Measurements from ENCODE around the gene MAGI1.

MAGI1 gene

DNA sequence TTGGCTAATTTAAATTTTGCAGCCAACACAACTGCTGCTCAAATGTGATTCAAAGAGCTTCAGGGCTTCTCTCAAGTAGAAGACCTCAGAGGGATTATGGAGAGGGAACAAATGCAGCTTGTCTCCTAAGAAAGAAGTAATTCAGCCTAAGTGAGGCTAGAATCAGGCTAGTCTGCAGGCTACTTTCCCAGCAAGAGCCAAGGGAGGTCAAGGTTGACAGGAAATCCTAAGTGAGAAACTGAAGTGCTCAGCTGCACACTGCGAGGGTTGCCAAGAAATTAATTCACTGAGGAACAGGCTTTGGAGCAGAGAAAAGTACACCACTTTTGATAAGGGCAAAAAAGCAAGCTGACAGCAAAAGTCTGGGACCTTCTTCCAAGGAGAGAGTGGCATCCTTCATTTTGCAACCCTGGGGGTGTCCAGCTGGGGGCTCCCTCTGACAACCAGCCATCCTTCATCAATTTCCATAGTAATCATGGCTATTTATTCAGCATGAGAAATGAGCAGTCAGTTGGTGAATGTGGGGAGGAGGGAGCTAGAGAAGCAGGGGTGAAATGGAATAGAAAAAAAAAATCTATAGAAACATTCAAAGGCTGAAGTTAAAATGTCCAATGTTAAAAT, 704.6 kb downstream of the MAGI1 start:
- peak; percentile 27 for DNase-seq

DNA sequence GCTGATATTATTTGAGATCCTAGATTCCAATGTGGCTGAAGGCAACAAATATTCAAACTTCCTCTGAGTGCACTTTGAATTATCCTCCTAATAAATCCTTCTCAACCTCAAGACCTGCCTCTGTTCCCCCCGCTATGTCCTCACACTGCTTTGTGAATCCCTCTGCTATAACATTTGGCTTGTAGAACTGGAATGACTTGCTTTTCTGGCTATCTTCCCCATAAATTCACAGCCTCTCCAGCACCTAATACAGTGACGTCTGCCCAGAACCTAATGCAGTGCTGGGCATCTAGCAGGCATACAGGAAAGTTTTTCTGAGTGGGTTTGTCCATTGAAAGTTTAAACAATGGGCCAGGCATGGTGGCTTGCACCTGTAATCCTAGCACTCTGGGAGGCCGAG, 707.0 kb downstream of the MAGI1 start:
- no peak for DNase-seq

DNA sequence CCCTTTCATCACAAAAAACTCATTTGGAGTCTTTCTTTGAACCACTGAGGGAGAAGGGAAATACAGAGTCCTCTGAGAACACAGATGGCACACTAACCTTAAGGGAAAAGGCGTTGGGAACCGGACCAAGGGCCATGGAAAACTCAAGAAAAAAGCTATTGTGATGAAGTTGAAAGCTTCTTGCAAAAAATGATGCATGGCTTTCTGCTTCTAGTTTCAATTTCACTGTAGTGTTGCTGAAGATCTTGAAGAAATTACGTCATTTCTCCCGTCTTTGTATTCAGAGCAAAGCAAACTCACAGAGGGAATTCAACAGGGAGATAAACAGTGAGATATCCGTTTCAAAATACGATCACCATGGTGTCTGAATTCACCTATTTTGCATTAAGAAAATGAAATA, 708.6 kb downstream of the MAGI1 start:
- no peak for DNase-seq

DNA sequence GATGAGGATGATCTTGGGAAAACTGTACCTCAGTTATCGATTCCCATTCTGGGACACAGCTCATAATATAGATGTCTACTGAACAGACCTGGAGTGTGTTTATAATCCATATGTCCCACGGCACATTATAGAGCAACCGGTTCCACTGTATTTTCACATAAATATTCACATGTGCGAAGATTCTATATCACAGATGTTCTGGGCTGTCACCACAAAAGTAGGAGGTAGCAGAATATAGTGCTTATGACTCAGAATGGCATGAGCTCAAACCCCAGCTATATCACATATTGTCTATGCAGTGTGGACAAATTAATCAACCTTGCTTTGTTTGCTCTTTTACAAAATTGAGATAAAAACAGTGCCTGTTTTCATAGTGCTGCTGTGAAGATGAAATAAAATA, 710.6 kb downstream of the MAGI1 start:
- no peak for DNase-seq

DNA sequence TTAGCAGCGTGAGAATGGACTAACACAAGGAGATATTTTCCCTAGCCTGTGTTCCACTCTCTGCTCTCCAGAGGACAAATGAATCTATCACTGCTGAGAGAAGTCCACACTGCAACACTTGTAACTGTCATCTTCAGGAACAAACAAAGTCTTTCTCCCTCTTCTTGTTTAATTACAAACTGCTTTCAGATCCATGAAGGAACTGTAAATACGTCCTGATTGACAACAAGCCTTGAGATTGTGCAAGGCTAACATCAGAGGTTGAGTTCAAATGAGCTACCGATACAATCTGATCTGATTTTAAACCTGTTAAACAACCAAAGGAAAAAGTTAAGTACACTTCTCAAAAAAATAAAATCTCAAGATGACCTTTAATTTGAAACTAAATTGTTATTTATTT, 712.1 kb downstream of the MAGI1 start:
- DNase-seq, result no peak

DNA sequence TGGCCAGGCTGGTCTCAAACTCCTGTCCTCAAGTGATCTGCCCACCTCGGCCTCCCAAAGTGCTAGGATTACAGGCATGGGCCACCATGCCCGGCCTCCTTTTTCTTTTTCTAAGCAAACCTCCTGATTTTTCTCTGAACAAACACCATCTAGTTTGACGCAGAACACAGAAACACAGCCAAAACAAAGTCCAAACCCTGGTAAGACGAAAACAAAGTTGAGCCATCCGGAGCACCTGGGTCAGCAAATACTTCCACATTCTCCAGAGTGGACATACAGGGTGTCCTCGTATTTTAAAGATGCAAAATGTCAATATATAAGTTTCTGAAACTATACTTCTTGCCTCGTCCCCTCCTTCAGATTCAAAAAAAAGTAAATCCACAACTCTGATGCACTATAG, 715.8 kb downstream of the MAGI1 start:
- no peak for DNase-seq

DNA sequence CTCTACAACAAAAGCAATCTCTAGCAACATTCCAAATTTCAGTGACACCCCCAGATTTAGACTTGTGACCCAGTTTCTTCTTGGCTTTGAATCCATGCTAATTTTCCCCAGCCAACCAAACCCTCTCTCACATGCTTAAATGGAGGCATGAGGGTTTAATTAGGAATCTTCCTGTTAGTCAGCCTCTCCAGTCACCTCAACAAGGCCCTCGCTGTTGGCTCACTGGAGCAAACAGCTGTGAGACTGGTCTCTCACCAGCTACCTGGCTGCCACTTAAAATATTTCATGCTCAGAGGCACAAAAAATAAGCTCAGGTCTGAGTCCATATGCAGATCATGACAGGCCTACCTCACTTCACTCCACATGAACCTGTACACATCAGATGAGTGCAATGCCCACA, 720.5 kb downstream of the MAGI1 start:
- DNase-seq, result no peak

DNA sequence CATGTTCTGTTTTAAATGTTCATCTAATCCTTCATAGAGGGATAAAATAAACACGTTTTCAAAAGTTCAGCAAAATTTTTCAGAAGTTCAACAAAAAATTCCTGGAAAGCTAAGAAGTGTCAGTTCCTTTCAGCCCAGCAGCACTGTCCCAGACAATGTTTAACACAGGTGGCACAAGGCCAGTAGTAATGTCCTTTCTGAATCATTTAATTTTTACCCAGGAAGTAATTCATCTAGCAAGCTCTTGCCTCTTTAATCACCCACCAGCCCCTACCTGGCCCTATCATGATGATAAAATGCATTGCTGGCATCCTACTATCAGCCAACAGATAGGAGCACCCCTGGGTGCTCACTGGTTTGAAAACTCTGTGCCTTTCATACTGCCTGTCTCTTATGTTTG, 723.8 kb downstream of the MAGI1 start:
- no peak for DNase-seq

DNA sequence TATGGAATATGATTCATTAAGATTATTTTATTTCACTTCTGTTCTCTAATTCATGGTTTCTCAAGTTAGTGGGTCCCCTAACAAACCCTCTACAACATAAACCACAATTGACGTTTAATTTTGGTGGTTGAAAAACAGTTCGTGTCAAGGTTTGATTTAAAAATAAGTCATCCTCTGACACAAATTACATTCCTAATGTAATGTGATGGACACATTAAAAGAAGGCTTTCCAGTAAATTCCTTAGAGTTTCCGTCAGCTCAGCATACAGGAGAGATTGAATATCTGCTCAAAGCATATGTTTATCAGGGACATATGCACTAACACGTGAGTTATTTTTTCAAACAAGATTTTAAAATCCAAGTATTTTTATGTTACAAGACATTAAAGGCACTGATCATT, 724.4 kb downstream of the MAGI1 start:
- no peak for DNase-seq

DNA sequence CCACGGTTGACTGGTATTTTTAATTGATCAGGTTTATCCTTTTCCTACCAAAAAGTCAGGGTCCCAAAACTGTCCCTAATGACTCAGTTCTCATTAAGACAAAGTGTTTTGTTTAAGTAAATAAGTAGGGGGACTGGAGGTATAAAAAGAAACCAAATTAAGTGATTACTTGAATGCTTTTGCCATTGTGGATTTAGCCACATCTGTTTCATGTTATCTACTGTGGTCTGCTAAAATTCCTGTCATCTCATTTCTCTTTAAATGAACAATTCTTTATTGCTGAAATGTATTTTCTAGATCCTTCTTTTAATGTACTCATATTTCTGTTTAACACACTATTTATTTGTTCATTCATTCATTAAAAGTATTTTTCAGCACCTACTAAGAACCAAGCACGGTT, 725.1 kb downstream of the MAGI1 start:
- DNase-seq, result no peak

DNA sequence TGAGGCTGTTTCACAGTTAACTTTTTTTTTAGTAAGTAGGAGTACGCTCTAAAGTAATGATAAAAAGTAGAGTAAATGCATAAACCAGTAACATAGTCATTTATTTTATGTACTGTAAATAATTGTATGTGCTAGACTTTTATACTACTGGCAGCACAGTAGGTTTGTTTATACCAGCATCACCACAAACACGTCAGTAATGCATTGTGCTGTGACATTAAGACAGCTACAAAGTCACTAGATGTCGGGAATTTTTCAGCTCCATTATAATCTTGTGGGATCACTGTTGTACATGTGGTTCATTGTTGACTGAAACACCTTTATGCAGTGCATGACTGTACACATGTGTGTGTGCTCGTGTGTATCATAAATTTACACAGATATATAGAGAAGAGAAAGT, 732.9 kb downstream of the MAGI1 start:
- no peak for DNase-seq

Data from NCI-H69 (cell line).